T-cell (primary cell): Measurements from ENCODE around the gene CARMIL3. TPM values are rescaled to one million over a fixed set of nuclear protein-coding genes. Genes with fewer than 3 reads are reported as not detected.
"Not testable (repeated sequence)": the region's sequence is repeated elsewhere in the genome, so short reads cannot be mapped to it uniquely, and the experiment has no call there.

ENCODE experiments used
- ATAC-seq, 4 experiments: fragments of 200-7000 bp in 3 of 4; fragments of 150-1000 bp in 1 of 4; cut with Tn5 transposase; replicated peaks in 1 of 4; 1 replicate in 3 of 4; 2 replicates in 1 of 4; pipeline ENCODE4 v1.10.0; 2021; ENCODE audit warnings: moderate library complexity in 3 of 4, mild to moderate bottlenecking in 2 of 4, moderate number of reproducible peaks in 1 of 4
- CTCF ChIA-PET, 2 donors: fragments of 300-600 bp; sonication (Branson Sonifier 250); formaldehyde crosslinking; loops; one replicate each; lab custom pipeline; 2022; ENCODE audit warnings: antibody characterized with exemption in 2 of 2; lab: Charles Lee
- POLR2A ChIA-PET, 2 donors: fragments of 300-600 bp; sonication (Branson Sonifier 250); formaldehyde crosslinking; loops; one replicate each; lab custom pipeline; 2022; ENCODE audit warnings: antibody characterized with exemption in 2 of 2; lab: Charles Lee
- DNase-seq, 35 experiments: peaks; one replicate each; pipeline versions ENCODE4 v3.0.0 to v3.0.0-alpha.2; 2013 to 2023
- H3K27ac ChIP-seq: one replicate; pipeline ENCODE4 v1.5.1; 2013; ENCODE audit warnings: low read length
- H3K27me3 ChIP-seq, 2 experiments: replicated peaks in 1 of 2; 1 replicate in 1 of 2; 2 replicates in 1 of 2; pipeline versions ENCODE4 v1.6.1 to v1.7.0; 2013; ENCODE audit warnings: low read length in 1 of 2, mixed read lengths in 1 of 2; ENCODE audit not compliant: control insufficient read depth in 2 of 2, insufficient read depth in 2 of 2; ENCODE audit errors: extremely low read depth in 1 of 2
- H3K36me3 ChIP-seq, 2 donors: 1 replicate in 1 of 2; 2 replicates in 1 of 2; pipeline versions ENCODE4 v1.6.1 to v1.7.0; 2013; ENCODE audit warnings: low read length in 1 of 2; ENCODE audit not compliant: control insufficient read depth in 2 of 2, insufficient read depth in 1 of 2; ENCODE audit errors: extremely low read depth in 1 of 2
- H3K4me1 ChIP-seq, 2 experiments: 1 replicate in 1 of 2; 2 replicates in 1 of 2; pipeline versions ENCODE4 v1.6.1 to v1.7.0; 2013; ENCODE audit warnings: low read length in 2 of 2, mixed read lengths in 1 of 2; ENCODE audit not compliant: insufficient read depth in 2 of 2, control insufficient read depth in 1 of 2; ENCODE audit errors: extremely low read depth in 1 of 2
- H3K4me3 ChIP-seq, 2 donors: 1 replicate in 1 of 2; 2 replicates in 1 of 2; pipeline versions ENCODE4 v1.5.1 to v1.7.0; 2013; ENCODE audit warnings: mild to moderate bottlenecking in 2 of 2, low read length in 1 of 2, moderate library complexity in 1 of 2; ENCODE audit not compliant: control insufficient read depth in 1 of 2; ENCODE audit errors: extremely low read depth in 1 of 2
- H3K9me3 ChIP-seq: 2 replicates; pipeline ENCODE4 v1.7.0; 2013
- H3K27ac Mint-ChIP-seq, 2 donors: one replicate each; pipeline ENCODE4 v1.8.0; 2020 to 2021; ENCODE audit warnings: mild to moderate bottlenecking in 2 of 2, mixed read lengths in 2 of 2
- H3K27me3 Mint-ChIP-seq, 2 donors: one replicate each; pipeline ENCODE4 v1.8.0; 2021 to 2022; ENCODE audit warnings: mixed read lengths in 2 of 2
- H3K36me3 Mint-ChIP-seq: one replicate; pipeline ENCODE4 v1.8.0; 2021; ENCODE audit warnings: mixed read lengths
- H3K4me1 Mint-ChIP-seq, 3 donors: one replicate each; pipeline ENCODE4 v1.8.0; 2020 to 2022; ENCODE audit warnings: mixed read lengths in 3 of 3, mild to moderate bottlenecking in 1 of 3
- H3K4me3 Mint-ChIP-seq, 3 donors: one replicate each; pipeline ENCODE4 v1.8.0; 2020 to 2022; ENCODE audit warnings: mild to moderate bottlenecking in 3 of 3, mixed read lengths in 3 of 3, moderate library complexity in 3 of 3
- H3K9me3 Mint-ChIP-seq, 3 donors: one replicate each; pipeline ENCODE4 v1.8.0; 2020 to 2022; ENCODE audit warnings: mixed read lengths in 3 of 3
- WGBS: methylation state at CpG from one replicate; pipeline ENCODE4 v1.1.5; 2013; ENCODE audit warnings: missing lambda C conversion rate; ENCODE audit not compliant: insufficient coverage; 5-methylcytosine and 5-hydroxymethylcytosine counted together
- total RNA-seq, 35 experiments: library from RNA in 6 of 35; stranded (reverse) in 6 of 35; fragments of 120-200 nt in 1 of 35; gene quantifications; one replicate each; pipeline versions ENCODE4 v1.2.1 to v1.2.4 and lab custom pipeline; 2013 to 2026

Gene CARMIL3, protein sequence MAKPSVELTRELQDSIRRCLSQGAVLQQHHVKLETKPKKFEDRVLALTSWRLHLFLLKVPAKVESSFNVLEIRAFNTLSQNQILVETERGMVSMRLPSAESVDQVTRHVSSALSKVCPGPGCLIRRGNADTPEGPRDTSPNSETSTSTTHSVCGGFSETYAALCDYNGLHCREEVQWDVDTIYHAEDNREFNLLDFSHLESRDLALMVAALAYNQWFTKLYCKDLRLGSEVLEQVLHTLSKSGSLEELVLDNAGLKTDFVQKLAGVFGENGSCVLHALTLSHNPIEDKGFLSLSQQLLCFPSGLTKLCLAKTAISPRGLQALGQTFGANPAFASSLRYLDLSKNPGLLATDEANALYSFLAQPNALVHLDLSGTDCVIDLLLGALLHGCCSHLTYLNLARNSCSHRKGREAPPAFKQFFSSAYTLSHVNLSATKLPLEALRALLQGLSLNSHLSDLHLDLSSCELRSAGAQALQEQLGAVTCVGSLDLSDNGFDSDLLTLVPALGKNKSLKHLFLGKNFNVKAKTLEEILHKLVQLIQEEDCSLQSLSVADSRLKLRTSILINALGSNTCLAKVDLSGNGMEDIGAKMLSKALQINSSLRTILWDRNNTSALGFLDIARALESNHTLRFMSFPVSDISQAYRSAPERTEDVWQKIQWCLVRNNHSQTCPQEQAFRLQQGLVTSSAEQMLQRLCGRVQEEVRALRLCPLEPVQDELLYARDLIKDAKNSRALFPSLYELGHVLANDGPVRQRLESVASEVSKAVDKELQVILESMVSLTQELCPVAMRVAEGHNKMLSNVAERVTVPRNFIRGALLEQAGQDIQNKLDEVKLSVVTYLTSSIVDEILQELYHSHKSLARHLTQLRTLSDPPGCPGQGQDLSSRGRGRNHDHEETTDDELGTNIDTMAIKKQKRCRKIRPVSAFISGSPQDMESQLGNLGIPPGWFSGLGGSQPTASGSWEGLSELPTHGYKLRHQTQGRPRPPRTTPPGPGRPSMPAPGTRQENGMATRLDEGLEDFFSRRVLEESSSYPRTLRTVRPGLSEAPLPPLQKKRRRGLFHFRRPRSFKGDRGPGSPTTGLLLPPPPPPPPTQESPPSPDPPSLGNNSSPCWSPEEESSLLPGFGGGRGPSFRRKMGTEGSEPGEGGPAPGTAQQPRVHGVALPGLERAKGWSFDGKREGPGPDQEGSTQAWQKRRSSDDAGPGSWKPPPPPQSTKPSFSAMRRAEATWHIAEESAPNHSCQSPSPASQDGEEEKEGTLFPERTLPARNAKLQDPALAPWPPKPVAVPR (N-terminal part only)
- total RNA-seq (1 to 10 TPM in 1 of 5 donors, under 1 TPM in 4; 0.38 to 1.9 (median 0.59) TPM), total RNA-seq (lab: John Stamatoyannopoulos, UW) (0.43 to 27.9 (median 1.4) reads per million in 29 experiments)
- 0.72 TPM for total RNA-seq (2013)

DNA sequence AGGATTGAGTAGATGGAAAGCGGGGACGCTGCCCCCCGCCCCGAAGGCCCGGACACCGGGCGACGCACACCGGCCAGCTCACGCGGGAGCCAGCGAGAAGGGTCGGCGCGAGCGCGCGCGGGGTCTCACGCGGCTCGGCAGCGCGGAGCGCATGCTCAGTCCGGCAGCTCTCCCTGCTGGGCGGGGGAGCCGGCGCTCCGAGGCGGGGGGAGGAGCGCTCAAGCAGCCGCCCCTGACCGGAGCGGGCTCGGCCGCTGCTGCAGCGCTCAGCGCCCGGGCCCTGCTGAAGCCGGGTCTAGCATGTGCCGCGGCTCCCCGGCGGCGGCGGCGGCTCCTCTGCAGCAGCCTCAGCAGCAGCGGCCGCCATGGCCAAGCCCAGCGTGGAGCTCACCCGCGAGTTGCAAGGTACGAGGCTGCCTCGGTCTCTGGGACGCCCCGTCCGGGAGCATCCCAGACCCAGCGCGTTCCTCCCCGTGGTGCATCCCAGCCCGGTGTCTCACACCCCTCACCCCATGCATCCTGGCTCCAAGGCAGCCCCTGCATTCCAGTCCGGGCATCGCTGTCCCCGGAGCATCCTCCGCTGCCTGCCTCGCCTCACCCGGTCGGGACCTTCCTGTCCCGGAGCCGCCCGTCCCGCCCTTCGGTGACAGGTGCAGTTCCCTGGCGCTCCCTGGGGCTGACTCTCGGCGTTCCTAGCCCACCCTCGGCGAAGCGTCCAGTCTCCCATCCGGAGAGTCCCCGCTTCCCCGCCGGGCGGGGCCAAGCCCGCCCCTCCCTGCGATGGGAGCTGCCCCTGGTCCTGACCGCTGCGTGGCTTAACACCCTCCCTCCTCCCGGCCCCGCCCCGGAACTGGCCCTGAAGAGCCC, at the start of gene CARMIL3:
TSS of gene CARMIL3 (plus strand) at position 221 of the 867 bp plus-strand sequence. CDS start at position 366, 145 bp downstream.
- Histone ChIP-seq H3K36me3 (no peaks in the 10 kb centered on the region), H3K4me3 (peak within 1 kb of the TSS; percentile 52 to 69), H3K27ac (no peak within 1 kb of the TSS), H3K4me1 (peaks cover 2 to 23% of the 10 kb centered on the region in 2 experiments), H3K9me3 (no peaks in the 10 kb centered on the region), H3K27me3 (peaks cover 0 to 42% of the 10 kb centered on the region in 2 experiments)
- H3K27me3 Mint-ChIP-seq, result peaks cover 11 to 23% of the 10 kb centered on the region in 2 donors
- H3K27ac Mint-ChIP-seq, result no peak within 1 kb of the TSS
- H3K4me3 Mint-ChIP-seq, result peak within 1 kb of the TSS; percentile 79 to 83 (median 80)
- ChIA-PET POLR2A (no interaction called here), CTCF (no interaction called here)
- ATAC-seq, result peak; percentile 78 to 84 (median 80)
- peak in 32 of 35 experiments; percentile 10 to 77 (median 36) for DNase-seq
- WGBS, result under 1% methylated on average over 86 of the region's 92 CpGs
- H3K36me3 Mint-ChIP-seq, result no peaks in the 10 kb centered on the region
- peaks cover 10 to 20% (median 16%) of the 10 kb centered on the region in 3 donors for H3K4me1 Mint-ChIP-seq
- no peaks in the 10 kb centered on the region for H3K9me3 Mint-ChIP-seq

DNA sequence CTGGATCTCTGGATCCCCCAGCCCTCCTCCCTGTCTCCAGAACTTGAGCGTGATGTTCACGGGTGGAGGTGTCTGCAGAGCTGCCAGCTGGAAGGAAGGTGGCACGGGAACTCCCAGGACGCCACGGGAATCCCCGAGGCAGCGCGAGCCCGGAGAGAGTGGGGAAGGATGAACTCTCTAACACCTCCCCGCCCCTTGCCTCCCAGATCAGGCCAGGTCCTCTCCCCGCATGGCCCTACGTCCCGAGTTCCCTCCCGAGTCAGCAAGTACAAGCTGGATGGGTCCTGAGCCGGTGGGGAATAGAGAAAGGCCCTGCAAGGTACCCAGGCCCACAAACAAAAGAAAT, 45.4 kb upstream of the CARMIL3 start:
- H3K36me3 Mint-ChIP-seq, H3K27me3 Mint-ChIP-seq, H3K27me3 ChIP-seq, H3K36me3 ChIP-seq, POLR2A ChIA-PET, H3K9me3 ChIP-seq, H3K9me3 Mint-ChIP-seq, CTCF ChIA-PET: not testable (repeated sequence)
- H3K4me3 ChIP-seq, result peak overlapping the region in 1 of 2 donors; percentile 56
- DNase-seq (peak in 1 of 35 experiments; percentile 8), ATAC-seq (peak; percentile 6 to 43 (median 15))
- WGBS, result 0% methylated on average over 1 of the region's 15 CpGs
- Mint-ChIP-seq H3K4me1 (peaks cover 39 to 44% (median 42%) of the 10 kb centered on the region in 3 donors), H3K27ac (peak overlapping the region in 1 of 2 donors; percentile 39), H3K4me3 (peak overlapping the region; percentile 50 to 72 (median 54))
- peak overlapping the region; percentile 56 for H3K27ac ChIP-seq
- peaks cover 0 to 20% of the 10 kb centered on the region in 2 experiments for H3K4me1 ChIP-seq

DNA sequence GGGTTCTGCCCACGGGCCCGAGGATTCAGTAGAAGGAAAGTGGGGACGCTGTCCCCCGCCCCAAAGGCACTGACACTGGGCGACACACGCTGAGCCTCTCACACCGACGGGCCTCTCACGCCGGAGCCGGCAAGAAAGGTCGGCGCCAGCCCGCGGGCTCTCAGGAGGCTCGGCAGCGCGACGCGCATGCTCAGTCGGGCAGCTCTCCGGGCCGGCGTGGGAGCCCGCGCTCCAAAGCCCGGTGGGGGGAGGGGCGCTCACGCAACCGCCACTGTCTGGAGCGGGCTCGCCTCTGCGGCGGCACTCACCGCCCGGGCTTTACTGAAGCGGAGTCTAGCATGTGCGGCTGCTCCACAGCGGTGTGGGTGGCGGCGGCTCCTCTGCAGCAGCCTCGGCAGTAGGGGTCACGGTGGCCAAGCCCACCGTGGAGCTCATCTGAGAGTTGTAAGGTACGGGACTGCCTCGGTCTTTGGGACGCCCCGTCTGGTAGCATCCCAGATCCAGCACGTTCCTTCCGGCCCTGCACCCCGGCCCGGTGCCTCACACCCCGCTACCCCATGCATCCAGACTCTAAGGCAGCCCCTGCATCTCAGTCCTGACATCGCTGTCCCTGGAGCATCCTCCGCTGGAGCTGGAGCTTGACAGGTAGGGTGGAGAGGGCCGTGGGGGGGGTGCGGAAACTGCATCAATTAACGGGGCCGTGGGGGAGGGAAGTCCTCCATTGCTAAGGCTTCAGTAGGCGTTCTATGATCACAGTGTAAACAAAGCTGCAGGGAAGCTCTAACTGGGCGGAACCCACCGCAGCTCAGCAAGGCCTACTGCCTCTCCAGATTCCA, 44.8 kb upstream of the CARMIL3 start:
- DNase-seq (peak; percentile 45 to 80 (median 65)), ATAC-seq (peak; percentile 79 to 87 (median 84))
- H3K9me3 ChIP-seq, H3K9me3 Mint-ChIP-seq, H3K36me3 Mint-ChIP-seq, H3K36me3 ChIP-seq, H3K27me3 Mint-ChIP-seq, POLR2A ChIA-PET, H3K27me3 ChIP-seq: not testable (repeated sequence)
- Histone ChIP-seq H3K27ac (peak overlapping the region; percentile 56), H3K4me3 (peak overlapping the region; percentile 32 to 56), H3K4me1 (peaks cover 0 to 20% of the 10 kb centered on the region in 2 experiments)
- Mint-ChIP-seq H3K27ac (peak overlapping the region; percentile 74 to 90), H3K4me1 (peaks cover 40 to 44% (median 44%) of the 10 kb centered on the region in 3 donors), H3K4me3 (peak overlapping the region; percentile 72 to 81 (median 79))
- 0% methylated on average over 4 of the region's 62 CpGs for WGBS
- CTCF ChIA-PET, result interaction anchor here in 1 of 2 donors (0.6 kb wide), 1 partner anchor 60 kb away, joined by 3 read pairs; no protein-coding TSS in a partner anchor

DNA sequence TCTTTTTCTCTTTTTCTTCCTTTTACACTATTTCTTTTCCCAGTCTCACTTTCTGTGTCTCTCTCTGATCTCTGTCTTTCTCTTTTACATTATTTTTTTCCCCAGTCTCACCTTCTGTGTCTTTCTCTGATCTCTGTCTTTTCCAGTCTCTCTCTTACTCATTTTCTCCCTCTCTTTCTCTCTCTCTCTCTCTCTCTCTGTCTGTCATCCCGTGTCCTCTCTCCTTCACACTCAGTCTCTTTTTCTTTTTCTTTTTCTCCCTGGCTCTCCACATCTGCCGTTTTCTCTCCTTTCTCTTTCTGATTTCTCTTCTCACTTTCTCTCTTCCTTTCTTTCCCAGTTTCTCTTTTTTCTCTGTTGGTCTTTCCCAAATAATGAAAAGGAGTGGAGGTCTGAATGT, 40.8 kb upstream of the CARMIL3 start:
- POLR2A ChIA-PET, result no interaction called here

DNA sequence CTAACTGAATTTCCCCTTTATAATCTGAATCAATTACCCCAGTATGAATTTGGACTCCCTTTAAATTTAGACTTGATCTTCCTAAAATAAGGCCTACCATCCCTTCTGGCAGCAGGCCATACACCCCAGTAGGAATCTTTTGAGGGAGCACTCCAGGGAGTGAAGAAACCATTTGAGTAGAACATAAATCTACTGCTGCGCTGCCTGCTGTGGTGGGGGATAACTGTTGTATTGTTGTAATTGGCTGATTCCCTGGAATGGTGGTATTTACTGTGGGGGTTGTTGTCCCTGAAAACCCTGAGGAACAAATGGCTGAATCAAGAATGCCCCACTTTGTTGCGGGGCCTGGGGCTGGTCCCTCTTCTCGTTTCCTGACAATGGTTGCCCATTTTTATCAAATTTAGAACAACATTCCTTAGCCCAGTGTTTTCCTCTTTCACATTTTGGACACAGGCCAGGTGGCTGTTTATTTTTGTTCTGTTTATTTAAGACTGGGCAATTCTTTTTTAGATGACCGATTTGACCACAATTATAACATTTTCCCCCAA, 39.0 kb upstream of the CARMIL3 start:
- POLR2A ChIA-PET, H3K27ac ChIP-seq, H3K27me3 ChIP-seq, H3K27me3 Mint-ChIP-seq, H3K4me3 ChIP-seq, H3K9me3 ChIP-seq, H3K4me3 Mint-ChIP-seq, H3K36me3 Mint-ChIP-seq, H3K36me3 ChIP-seq, H3K9me3 Mint-ChIP-seq, ATAC-seq, DNase-seq: not testable (repeated sequence)
- CTCF ChIA-PET, result interaction anchor here (0.6 to 1.0 kb wide), 2 partner anchors 96 to 422 kb away, joined by 3 to 4 read pairs; no protein-coding TSS in a partner anchor
- Mint-ChIP-seq H3K27ac (peak overlapping the region; percentile 19 to 62), H3K4me1 (peaks cover 35 to 45% (median 39%) of the 10 kb centered on the region in 3 donors)
- H3K4me1 ChIP-seq, result peaks cover 0 to 14% of the 10 kb centered on the region in 2 experiments
- 100% methylated on average over 2 of the region's 4 CpGs for WGBS

More for the DNA sequence above, 40.8 kb upstream of the CARMIL3 start:
- Mint-ChIP-seq H3K27me3 (no peaks in the 10 kb centered on the region), H3K36me3 (no peaks in the 10 kb centered on the region), H3K4me1 (peaks cover 40 to 48% (median 43%) of the 10 kb centered on the region in 3 donors), H3K27ac (peak overlapping the region; percentile 87 to 90), H3K4me3 (peak overlapping the region in 1 of 3 donors; percentile 3), H3K9me3 (no peaks in the 10 kb centered on the region)
- 22% methylated on average over 1 of the region's 2 CpGs for WGBS
- no peaks in the 10 kb centered on the region for H3K27me3 ChIP-seq
- CTCF ChIA-PET, result interaction anchor here (0.6 to 1.0 kb wide), 2 partner anchors 59 to 79 kb away, joined by 4 to 5 read pairs; no protein-coding TSS in a partner anchor
- ATAC-seq, result no peak
- H3K9me3 ChIP-seq, result no peaks in the 10 kb centered on the region
- H3K4me1 ChIP-seq, result peaks cover 0 to 22% of the 10 kb centered on the region in 2 experiments
- H3K4me3 ChIP-seq, result no peak overlapping the region
- DNase-seq, result no peak
- H3K27ac ChIP-seq, result no peak overlapping the region
- peaks cover 0 to 3% of the 10 kb centered on the region in 2 donors for H3K36me3 ChIP-seq
